Stomach smooth muscle (tissue), 2 donors: Measurements from ENCODE around the gene LPP.
A peak's percentile ranks its signal among the peaks of the same experiment; 100 is the strongest.

Experiments used
- H3K27ac ChIP-seq: one replicate; pipeline ENCODE4 v1.7.0; 2013; ENCODE audit warnings: mild to moderate bottlenecking, low read length, inconsistent platforms
- H3K27me3 ChIP-seq, 2 donors: one replicate each; pipeline ENCODE4 v1.7.0; 2013; ENCODE audit warnings: low read length in 2 of 2; ENCODE audit not compliant: insufficient read depth in 2 of 2, control insufficient read depth in 1 of 2
- H3K36me3 ChIP-seq, 2 donors: one replicate each; pipeline ENCODE4 v1.7.0; 2013; ENCODE audit warnings: low read length in 2 of 2; ENCODE audit not compliant: control insufficient read depth in 2 of 2, insufficient read depth in 2 of 2
- H3K4me1 ChIP-seq: one replicate; pipeline ENCODE4 v1.7.0; 2013; ENCODE audit warnings: low read length; ENCODE audit not compliant: control insufficient read depth, insufficient read depth
- H3K4me3 ChIP-seq, 2 donors: one replicate each; pipeline ENCODE4 v1.7.0; 2013; ENCODE audit warnings: low read length in 2 of 2
- H3K9ac ChIP-seq, 2 donors: one replicate each; pipeline ENCODE4 v1.7.0; 2013; ENCODE audit warnings: low read length in 2 of 2, mild to moderate bottlenecking in 1 of 2
- H3K9me3 ChIP-seq, 2 donors: one replicate each; pipeline ENCODE4 v1.7.0; 2013; ENCODE audit warnings: low read length in 2 of 2; ENCODE audit not compliant: control insufficient read depth in 2 of 2
- donor health status: healthy.
- donor health status: Pancreatic carcinoma.

Gene LPP

GRCh38 chr3:188218603-188219002 is 64.6 kb downstream of the LPP start:
- H3K4me1 ChIP-seq: peaks cover 63% of the 10 kb centered on the region
- peak overlapping the region in 1 of 2 donors; percentile 76 for H3K4me3 ChIP-seq
- peak overlapping the region; percentile 100 for H3K27ac ChIP-seq
- no peaks in the 10 kb centered on the region for H3K27me3 ChIP-seq
- peaks cover 10 to 31% of the 10 kb centered on the region in 2 donors for H3K36me3 ChIP-seq
- peak overlapping the region in 1 of 2 donors; percentile 96 for H3K9ac ChIP-seq
- H3K9me3 ChIP-seq: no peaks in the 10 kb centered on the region

- peak overlapping the region in 1 of 2 donors; percentile 4 for H3K9ac ChIP-seq
- peaks cover 10 to 29% of the 10 kb centered on the region in 2 donors for H3K36me3 ChIP-seq
- peaks cover 63% of the 10 kb centered on the region for H3K4me1 ChIP-seq
- H3K27ac ChIP-seq: peak overlapping the region; percentile 100
- peak overlapping the region in 1 of 2 donors; percentile 36 for H3K4me3 ChIP-seq
- no peaks in the 10 kb centered on the region for H3K9me3 ChIP-seq
- no peaks in the 10 kb centered on the region for H3K27me3 ChIP-seq
These were observed 65.2 kb downstream of the LPP start for GRCh38 chr3:188219147-188219546.

- Histone ChIP-seq H3K27ac (peak overlapping the region; percentile 100), H3K36me3 (peaks cover 10 to 23% of the 10 kb centered on the region in 2 donors), H3K9ac (peak overlapping the region; percentile 70 to 81), H3K4me3 (peak overlapping the region; percentile 27 to 62), H3K4me1 (peaks cover 58% of the 10 kb centered on the region), H3K27me3 (no peaks in the 10 kb centered on the region), H3K9me3 (no peaks in the 10 kb centered on the region)
These were observed 66.3 kb downstream of the LPP start for GRCh38 chr3:188220097-188220788.

- H3K9ac ChIP-seq: peak overlapping the region; percentile 70 to 81
- H3K4me1 ChIP-seq: peaks cover 57% of the 10 kb centered on the region
- no peaks in the 10 kb centered on the region for H3K9me3 ChIP-seq
- peaks cover 10 to 22% of the 10 kb centered on the region in 2 donors for H3K36me3 ChIP-seq
- peak overlapping the region; percentile 100 for H3K27ac ChIP-seq
- H3K4me3 ChIP-seq: peak overlapping the region; percentile 27 to 62
- no peaks in the 10 kb centered on the region for H3K27me3 ChIP-seq
These were observed 67.2 kb downstream of the LPP start for GRCh38 chr3:188220988-188221818.

GRCh38 chr3:188223936-188224335 is 70.0 kb downstream of the LPP start:
- Histone ChIP-seq H3K27ac (peak overlapping the region; percentile 63), H3K4me1 (peaks cover 58% of the 10 kb centered on the region), H3K4me3 (no peak overlapping the region)

GRCh38 chr3:188227442-188227841 is 73.5 kb downstream of the LPP start:
- Histone ChIP-seq H3K4me1 (peaks cover 58% of the 10 kb centered on the region), H3K9ac (peak overlapping the region in 1 of 2 donors; percentile 7), H3K4me3 (peak overlapping the region in 1 of 2 donors; percentile 22), H3K27ac (peak overlapping the region; percentile 75), H3K36me3 (peaks cover 10 to 19% of the 10 kb centered on the region in 2 donors), H3K27me3 (no peaks in the 10 kb centered on the region), H3K9me3 (no peaks in the 10 kb centered on the region)

More at GRCh38 chr3:188223936-188224335, 70.0 kb downstream of the LPP start:
- H3K36me3 ChIP-seq: peaks cover 16 to 23% of the 10 kb centered on the region in 2 donors
- H3K9ac ChIP-seq: no peak overlapping the region
- H3K9me3 ChIP-seq: no peaks in the 10 kb centered on the region
- H3K27me3 ChIP-seq: no peaks in the 10 kb centered on the region

- Histone ChIP-seq H3K9ac (peak overlapping the region in 1 of 2 donors; percentile 13), H3K4me3 (peak overlapping the region in 1 of 2 donors; percentile 47), H3K27me3 (no peaks in the 10 kb centered on the region), H3K27ac (peak overlapping the region; percentile 75), H3K36me3 (peaks cover 10 to 16% of the 10 kb centered on the region in 2 donors), H3K9me3 (no peaks in the 10 kb centered on the region), H3K4me1 (peaks cover 61% of the 10 kb centered on the region)
These were observed 75.2 kb downstream of the LPP start for GRCh38 chr3:188229177-188229576.

- H3K27me3 ChIP-seq: no peaks in the 10 kb centered on the region
- peak overlapping the region; percentile 75 for H3K27ac ChIP-seq
- no peaks in the 10 kb centered on the region for H3K9me3 ChIP-seq
- H3K4me3 ChIP-seq: peak overlapping the region in 1 of 2 donors; percentile 47
- H3K4me1 ChIP-seq: peaks cover 62% of the 10 kb centered on the region
- H3K36me3 ChIP-seq: peaks cover 10 to 19% of the 10 kb centered on the region in 2 donors
- H3K9ac ChIP-seq: no peak overlapping the region
These were observed 75.8 kb downstream of the LPP start for GRCh38 chr3:188229726-188230125.

- H3K27ac ChIP-seq: peak overlapping the region; percentile 75
- peaks cover 10 to 12% of the 10 kb centered on the region in 2 donors for H3K36me3 ChIP-seq
- no peaks in the 10 kb centered on the region for H3K9me3 ChIP-seq
- peak overlapping the region; percentile 15 to 22 for H3K4me3 ChIP-seq
- H3K27me3 ChIP-seq: no peaks in the 10 kb centered on the region
- peak overlapping the region; percentile 66 to 69 for H3K9ac ChIP-seq
- H3K4me1 ChIP-seq: peaks cover 66% of the 10 kb centered on the region
These were observed 77.0 kb downstream of the LPP start for GRCh38 chr3:188230962-188231361.

GRCh38 chr3:188231456-188231855 is 77.5 kb downstream of the LPP start:
- H3K9ac ChIP-seq: peak overlapping the region; percentile 66 to 69
- peaks cover 62% of the 10 kb centered on the region for H3K4me1 ChIP-seq
- peaks cover 8 to 9% of the 10 kb centered on the region in 2 donors for H3K36me3 ChIP-seq
- peak overlapping the region; percentile 75 for H3K27ac ChIP-seq
- no peaks in the 10 kb centered on the region for H3K9me3 ChIP-seq
- no peaks in the 10 kb centered on the region for H3K27me3 ChIP-seq
- peak overlapping the region in 1 of 2 donors; percentile 22 for H3K4me3 ChIP-seq
